KMS-11 (cell line): ENCODE measurements around the gene HDAC4.

Experiments
- H2AFZ ChIP-seq: fragments of 200-600 bp; sonication (generic); 2 replicates; pipeline ENCODE4 v1.6.1; 2016; ENCODE audit warnings: antibody characterized with exemption, mixed run types, low read depth
- H3K27ac ChIP-seq: fragments of 200-600 bp; sonication (generic); 2 replicates; pipeline ENCODE4 v1.6.1; 2016; ENCODE audit warnings: mild to moderate bottlenecking, mixed run types
- H3K27me3 ChIP-seq: fragments of 200-600 bp; sonication (generic); 2 replicates; pipeline ENCODE4 v1.6.1; 2017; ENCODE audit warnings: mild to moderate bottlenecking, low read depth, mixed run types, moderate library complexity; ENCODE audit not compliant: insufficient read depth
- H3K36me3 ChIP-seq: fragments of 200-600 bp; sonication (generic); 2 replicates; pipeline ENCODE4 v1.6.1; 2017; ENCODE audit warnings: mild to moderate bottlenecking, mixed run types; ENCODE audit not compliant: insufficient read depth
- H3K4me1 ChIP-seq: fragments of 200-600 bp; sonication (generic); 2 replicates; pipeline ENCODE4 v1.6.1; 2016; ENCODE audit warnings: mild to moderate bottlenecking, low read depth, mixed run types; ENCODE audit not compliant: poor library complexity, severe bottlenecking
- H3K4me2 ChIP-seq: fragments of 200-600 bp; sonication (generic); 2 replicates; pipeline ENCODE4 v1.7.0; 2016; ENCODE audit warnings: mild to moderate bottlenecking, mixed run types
- H3K4me3 ChIP-seq: fragments of 200-600 bp; sonication (generic); IDR thresholded peaks from 2 replicates; pipeline ENCODE4 v1.6.1; 2017; ENCODE audit warnings: low read depth, low read length, mixed read lengths; ENCODE audit not compliant: insufficient read depth
- H3K79me2 ChIP-seq: fragments of 200-600 bp; sonication (generic); 2 replicates; pipeline ENCODE4 v1.6.1; 2016; ENCODE audit warnings: low read depth, mixed run types; ENCODE audit not compliant: insufficient read depth
- H3K9ac ChIP-seq: fragments of 200-600 bp; sonication (generic); 2 replicates; pipeline ENCODE4 v1.6.1; 2016; ENCODE audit warnings: mild to moderate bottlenecking, mixed run types
- H4K20me1 ChIP-seq: fragments of 200-600 bp; sonication (generic); 2 replicates; pipeline ENCODE4 v1.6.1; 2016; ENCODE audit warnings: mild to moderate bottlenecking, mixed run types; ENCODE audit not compliant: insufficient read depth
- CTCF ChIP-seq: fragments of 200-600 bp; sonication (generic); conservative IDR thresholded peaks from 2 replicates; pipeline ENCODE4 v1.6.1; 2017; ENCODE audit warnings: low read depth, mild to moderate bottlenecking, antibody characterized with exemption, low read length, moderate library complexity, mixed read lengths

HDAC4 gene

GRCh38 chr2:239389414-239390329 lies 11.1 kb downstream of the HDAC4 start:
- Histone ChIP-seq H3K27ac (no peak overlapping the region), H3K4me1 (peaks cover 4% of the 10 kb centered on the region), H4K20me1 (no peaks in the 10 kb centered on the region), H3K4me2 (no peak overlapping the region), H3K4me3 (no peak overlapping the region), H3K36me3 (no peaks in the 10 kb centered on the region), H3K79me2 (peaks cover 36% of the 10 kb centered on the region; the same call in 1 of the 2 replicates), H3K9ac (no peak overlapping the region), H2AFZ (no peak overlapping the region), H3K27me3 (no peaks in the 10 kb centered on the region)
- TF ChIP-seq CTCF = no peak

- TF ChIP-seq CTCF = no peak
- Histone ChIP-seq H3K9ac (no peak overlapping the region), H3K27ac (no peak overlapping the region), H4K20me1 (no peaks in the 10 kb centered on the region), H3K79me2 (peaks cover 32% of the 10 kb centered on the region; the same call in 1 of the 2 replicates), H3K27me3 (no peaks in the 10 kb centered on the region), H3K4me2 (no peak overlapping the region), H3K4me1 (no peaks in the 10 kb centered on the region), H3K36me3 (no peaks in the 10 kb centered on the region), H3K4me3 (no peak overlapping the region), H2AFZ (no peak overlapping the region)
Observed at GRCh38 chr2:239388236-239389151, 12.3 kb downstream of the HDAC4 start.

- H3K4me2 ChIP-seq = no peak overlapping the region
- no peaks in the 10 kb centered on the region for H4K20me1 ChIP-seq
- no peak overlapping the region for H2AFZ ChIP-seq
- TF ChIP-seq CTCF = no peak
- H3K79me2 ChIP-seq = peaks cover 27% of the 10 kb centered on the region; the same call in 1 of the 2 replicates
- H3K36me3 ChIP-seq = no peaks in the 10 kb centered on the region
- no peak overlapping the region for H3K9ac ChIP-seq
- no peak overlapping the region for H3K4me3 ChIP-seq
- H3K4me1 ChIP-seq = no peaks in the 10 kb centered on the region
- H3K27ac ChIP-seq = no peak overlapping the region
- H3K27me3 ChIP-seq = no peaks in the 10 kb centered on the region
Observed at GRCh38 chr2:239387811-239388210, 13.0 kb downstream of the HDAC4 start.

- Histone ChIP-seq H3K79me2 (peaks cover 29% of the 10 kb centered on the region; the same call in 1 of the 2 replicates), H3K27me3 (no peaks in the 10 kb centered on the region), H3K4me1 (no peaks in the 10 kb centered on the region), H3K9ac (no peak overlapping the region), H3K27ac (no peak overlapping the region), H3K4me3 (no peak overlapping the region), H3K4me2 (no peak overlapping the region), H4K20me1 (no peaks in the 10 kb centered on the region), H2AFZ (no peak overlapping the region), H3K36me3 (no peaks in the 10 kb centered on the region)
- no peak for TF ChIP-seq CTCF
Observed at GRCh38 chr2:239386872-239387445, 13.9 kb downstream of the HDAC4 start.
